HL-60/S4 (cell line): ENCODE data around the gene CD83.

Experiments used
- in situ Hi-C: fragments of 300-500 bp; cut with MboI; formaldehyde crosslinking; loops from 2 replicates; pipeline ENCODE4 v1.14.3; 2022; ENCODE audit warnings: low sequenced_read_pairs

Gene CD83

DNA sequence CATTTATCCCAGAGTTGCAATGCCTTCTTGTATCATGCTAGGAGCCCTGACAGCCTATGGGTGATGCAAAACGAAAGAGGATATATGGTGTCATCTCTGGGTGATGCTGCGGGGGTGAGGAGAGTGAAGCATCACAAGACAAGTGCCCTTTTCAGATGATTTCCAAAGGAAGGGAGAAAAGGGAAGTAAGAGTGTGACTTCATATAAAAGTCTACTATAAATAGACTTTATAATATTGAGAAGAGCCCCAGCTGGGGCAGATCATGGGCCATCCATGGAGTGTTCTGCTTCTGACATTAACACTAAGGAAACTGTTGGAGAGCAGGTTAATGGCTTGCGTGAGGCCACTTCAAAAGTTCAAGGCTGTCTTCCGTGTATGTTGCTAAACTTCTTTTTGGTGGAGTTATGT is 4.4 kb downstream of the CD83 start:
- in situ Hi-C loops, result no loop called here

DNA sequence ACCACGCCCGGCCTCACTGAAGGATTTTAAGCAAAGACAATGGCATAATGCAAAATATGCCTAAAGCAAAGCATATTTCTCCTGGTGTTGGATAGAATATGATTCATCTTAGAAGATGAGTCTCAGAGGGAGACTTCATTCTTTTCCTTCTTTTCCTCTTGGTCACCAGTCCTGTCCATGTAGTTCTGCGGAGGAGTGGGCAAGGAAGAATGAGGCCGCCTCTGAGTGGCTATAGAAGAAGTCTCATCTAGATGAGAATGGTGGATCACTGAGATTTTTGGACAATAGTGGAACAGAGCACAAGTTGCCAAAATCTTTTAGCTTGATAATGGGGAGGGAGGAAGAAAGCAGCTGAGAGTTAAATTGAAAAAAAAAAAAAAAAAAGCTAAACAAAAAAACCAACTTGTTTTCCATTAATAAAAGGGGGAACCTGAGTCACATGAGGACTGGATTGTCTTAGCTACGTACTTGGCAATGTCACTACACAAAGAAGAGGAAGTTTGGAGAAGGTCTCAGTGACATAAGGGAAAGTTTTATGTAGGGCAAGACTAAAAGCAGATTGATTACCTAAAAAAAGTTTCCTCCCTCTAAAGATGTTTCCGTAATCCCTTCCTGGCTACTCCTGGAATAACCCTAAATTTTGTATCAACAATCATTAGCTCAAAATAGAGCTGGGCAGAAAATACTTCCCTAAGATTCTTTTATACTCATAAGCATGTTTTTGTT is 6.0 kb downstream of the CD83 start:
- in situ Hi-C loops, result no loop called here

DNA sequence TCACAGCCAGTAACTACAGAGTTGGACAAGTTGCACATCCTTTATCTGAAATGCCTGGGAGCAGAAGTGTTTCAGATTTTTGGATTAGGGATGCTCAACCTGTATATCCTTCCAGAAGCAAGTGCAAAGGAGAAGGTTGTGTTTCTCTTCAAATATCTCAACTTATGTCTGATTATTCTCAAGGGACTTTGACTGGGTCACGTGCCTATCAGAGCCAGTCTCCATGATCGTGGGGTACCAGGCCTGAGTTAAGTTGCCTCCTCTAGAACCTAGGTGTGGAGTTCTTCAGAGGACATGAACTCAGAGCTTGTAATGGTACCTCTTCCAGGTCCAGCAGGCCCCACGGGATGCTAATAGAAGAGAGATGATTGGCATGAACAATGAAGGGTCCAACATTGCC is 7.8 kb downstream of the CD83 start:
- in situ Hi-C loops, result no loop called here

DNA sequence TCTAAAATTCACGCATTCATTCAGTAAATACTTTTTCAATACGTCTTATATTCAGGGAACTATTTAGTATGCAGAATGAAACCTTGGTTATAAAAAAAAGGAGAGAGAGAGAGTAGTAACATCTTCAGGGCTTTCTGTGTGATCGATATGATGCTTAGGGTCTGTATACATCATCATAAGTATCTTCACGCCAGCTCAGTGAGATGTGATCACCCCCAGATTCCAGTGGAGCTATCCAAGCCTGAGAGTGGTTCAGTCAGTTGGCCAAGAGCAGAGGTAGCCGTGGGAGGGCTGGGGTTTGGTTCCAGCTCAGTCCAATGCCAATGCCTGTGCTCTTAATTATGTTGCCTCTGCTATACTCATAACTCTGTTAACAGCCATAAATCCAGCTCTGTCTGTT is 8.6 kb downstream of the CD83 start:
- in situ Hi-C loops, result no loop called here

DNA sequence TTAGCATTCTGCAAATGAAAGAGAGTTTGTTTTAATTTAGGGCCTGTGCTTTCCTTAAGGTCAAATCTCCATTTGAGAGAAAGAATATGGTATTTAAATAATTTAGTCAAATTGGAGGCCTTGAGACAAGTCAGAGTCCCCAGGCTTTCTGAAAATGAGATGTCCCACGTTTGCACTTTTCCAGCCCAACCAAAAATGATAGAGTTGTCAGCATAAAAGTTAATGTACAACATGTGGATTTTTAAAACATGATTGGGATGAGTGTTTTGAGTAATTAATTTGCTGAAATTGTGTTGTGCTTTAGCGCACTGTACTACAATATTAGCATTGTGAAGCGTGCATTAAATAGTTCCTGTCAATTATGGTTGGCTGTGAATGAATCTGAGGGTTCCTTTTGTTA is 10.0 kb downstream of the CD83 start:
- in situ Hi-C loops, result no loop called here

DNA sequence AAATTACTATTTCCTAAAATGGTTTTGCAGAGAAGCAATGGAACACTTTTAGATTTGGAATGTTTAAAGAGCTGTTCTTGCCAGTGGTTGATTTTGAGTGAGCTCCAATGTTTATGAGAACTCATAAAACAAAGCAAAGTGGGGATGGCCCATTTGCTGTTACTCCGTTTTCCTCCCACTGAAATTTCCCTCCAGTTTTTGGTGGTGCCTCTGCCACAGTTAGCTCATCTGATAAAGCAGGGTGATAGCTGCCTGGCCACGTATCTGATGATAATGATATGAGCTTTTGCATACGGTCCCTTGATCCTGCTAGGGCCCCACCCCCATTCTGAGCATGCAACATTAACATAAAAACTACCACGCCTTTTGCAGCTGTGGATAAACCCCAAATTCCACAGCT is 10.4 kb downstream of the CD83 start:
- in situ Hi-C loops, result no loop called here

DNA sequence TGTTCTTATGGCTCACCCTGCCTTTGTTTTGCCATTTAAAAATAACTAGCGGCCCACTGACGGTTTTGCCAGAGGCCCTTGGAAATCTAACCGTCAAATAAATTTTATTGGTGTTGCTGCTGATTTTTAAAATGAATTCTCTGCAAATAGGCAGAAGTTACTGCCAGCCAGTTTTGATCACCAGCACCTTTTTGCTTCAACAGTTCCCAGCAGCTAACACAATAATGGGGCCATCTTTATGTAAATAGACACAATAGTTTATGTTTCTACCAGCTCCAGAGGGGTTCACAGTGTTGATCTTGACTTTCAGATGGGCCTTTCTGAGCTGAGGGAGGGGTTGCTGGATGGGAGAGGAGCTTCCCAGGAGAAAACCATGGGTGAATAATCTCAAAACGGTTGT is 11.2 kb downstream of the CD83 start:
- in situ Hi-C loops, result no loop called here

DNA sequence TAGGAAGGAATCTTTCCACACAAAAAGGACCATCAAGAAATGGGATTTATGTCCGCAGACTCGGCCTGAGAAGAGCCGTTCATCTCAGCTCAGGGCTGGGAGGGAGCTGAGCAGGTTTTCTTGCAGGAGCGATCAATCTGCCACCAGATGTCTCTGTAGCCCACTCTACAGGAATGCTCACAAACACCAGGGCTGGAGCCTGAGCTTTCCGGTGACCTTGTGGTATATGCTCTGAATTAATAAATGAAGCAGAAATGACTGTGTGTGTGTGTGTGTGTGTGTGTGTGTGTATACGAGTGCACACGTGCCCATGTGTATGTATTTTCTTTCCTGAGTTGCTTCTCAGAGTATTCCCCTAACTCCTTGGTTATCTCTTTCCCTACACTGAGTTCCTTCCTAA is 12.0 kb downstream of the CD83 start:
- in situ Hi-C loops, result no loop called here

DNA sequence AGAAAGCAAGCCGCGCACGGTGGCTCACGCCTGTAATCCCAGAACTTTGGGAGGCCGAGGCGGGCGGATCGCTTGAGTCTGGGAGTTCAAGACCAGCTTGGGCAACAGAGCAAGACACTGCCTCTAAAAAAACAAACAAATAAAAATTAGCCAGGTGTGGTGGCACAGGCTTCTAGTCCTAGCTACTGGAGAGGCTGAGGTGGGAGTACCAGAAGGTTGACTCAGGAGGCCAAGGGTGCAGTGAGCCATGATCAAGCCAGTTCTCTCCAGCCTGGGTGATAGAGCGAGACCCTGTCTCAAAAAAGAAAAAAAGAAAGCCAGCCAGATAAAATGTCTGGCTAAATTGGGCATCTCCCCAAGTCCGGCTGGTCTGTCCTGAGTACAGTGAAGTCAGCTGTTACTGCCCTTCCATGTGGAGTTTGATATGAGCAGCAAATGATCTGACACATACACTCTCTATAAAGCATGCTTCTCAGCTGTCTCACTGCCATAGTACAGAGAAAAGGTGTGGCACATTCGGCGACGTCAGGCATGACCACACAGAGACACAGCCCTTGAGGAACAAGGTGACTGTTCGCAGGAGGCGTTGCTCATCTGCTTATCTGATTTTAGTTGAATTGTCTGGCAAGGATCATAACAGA is 13.0 kb downstream of the CD83 start:
- in situ Hi-C loops, result no loop called here

DNA sequence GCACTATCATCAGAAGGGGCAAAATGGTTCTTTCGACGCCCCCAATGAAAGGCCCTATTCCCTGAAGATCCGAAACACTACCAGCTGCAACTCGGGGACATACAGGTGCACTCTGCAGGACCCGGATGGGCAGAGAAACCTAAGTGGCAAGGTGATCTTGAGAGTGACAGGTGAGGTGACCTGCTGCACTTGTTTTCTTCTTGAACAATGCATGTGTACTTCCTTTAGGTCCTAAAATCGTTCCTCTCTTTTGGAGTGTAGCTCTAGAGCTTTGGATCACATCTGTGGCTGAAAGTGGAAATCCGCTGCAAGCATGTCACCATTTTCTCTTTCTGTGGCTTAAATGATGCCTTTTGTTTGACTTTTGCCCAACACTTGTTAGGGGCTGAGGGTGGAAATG is 14.0 kb downstream of the CD83 start:
- in situ Hi-C loops, result no loop called here

DNA sequence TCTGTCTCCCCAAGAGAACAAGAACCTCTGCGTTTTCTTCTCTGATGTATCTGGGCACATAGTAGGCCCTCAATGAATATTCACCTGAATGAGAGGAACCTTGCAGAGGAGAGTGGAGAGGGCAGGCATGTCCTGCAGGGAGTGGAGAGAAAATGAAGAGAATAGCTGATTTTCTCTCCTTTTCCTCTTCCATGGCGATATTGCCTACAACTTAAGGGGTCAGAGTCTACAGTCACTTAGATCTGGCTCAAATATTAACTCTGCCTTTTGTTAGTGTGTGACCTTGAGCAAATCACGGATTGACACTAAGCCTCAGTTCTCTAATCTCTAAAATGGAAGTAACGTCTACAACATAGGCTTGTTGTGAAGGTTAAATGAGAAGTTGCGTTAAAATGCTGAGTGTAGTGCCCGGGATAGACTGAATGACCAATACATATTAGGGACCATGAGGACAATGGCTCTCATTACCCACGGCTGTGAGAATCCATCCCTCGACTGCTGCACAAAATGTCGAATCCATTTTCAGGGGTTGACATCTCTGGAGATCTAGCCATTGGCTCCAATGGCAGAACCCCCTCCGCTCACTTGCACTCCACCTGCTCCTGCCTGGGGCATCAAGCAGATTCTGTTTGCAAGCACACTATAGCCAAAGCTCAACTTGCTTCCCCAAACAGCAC is 14.8 kb downstream of the CD83 start:
- in situ Hi-C loops, result no loop called here

DNA sequence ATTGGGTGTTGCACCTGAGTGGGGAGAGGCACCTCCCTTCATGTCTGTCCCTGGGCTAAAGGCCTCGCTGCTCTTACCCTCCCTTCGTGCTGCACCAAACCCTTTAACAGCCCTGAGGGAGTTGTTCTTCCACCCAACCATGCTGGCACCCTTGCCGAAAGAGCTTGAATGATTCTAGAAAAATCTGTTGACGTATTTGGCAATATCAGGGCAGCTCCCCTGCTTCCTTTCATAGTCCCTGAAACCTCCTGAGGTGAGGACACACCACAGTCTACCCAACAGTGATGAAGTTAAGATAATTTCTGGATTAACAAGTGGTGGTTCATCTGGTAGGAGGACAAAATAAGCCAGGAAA is 15.3 kb downstream of the CD83 start:
- in situ Hi-C loops, result no loop called here

DNA sequence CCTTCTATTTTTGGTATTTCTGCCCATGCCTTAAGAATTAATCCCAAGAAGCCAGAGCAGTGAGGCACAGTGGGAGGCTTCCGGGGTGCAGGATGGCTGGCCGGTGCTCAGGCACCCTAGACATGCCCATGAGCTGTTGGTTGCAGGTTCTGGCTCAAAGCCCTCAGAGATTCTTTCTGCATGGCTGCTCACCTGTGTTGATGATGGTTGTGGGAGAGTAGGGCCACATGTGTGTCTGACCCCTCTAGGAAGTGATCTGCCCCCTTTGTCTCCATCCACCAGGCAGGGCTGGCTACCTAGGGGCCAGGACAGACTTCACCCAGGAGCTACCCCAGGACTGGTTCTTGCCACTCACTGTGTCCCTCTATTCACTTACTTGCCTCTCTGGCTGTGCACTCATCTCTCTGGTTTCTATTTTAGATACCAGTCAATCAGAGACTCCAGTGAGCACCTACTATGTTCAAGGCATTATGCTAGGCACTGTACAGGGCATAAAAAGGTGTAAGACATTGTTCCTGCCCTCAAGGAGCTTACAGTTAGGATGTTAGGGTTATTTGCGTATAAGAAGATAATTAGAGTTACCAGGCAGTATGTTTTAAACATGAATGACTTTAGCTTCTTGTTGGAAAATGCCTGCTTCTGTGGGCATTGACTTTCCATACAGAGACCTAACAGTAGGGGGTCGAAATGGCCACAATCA is 16.8 kb downstream of the CD83 start:
- in situ Hi-C loops, result no loop called here

DNA sequence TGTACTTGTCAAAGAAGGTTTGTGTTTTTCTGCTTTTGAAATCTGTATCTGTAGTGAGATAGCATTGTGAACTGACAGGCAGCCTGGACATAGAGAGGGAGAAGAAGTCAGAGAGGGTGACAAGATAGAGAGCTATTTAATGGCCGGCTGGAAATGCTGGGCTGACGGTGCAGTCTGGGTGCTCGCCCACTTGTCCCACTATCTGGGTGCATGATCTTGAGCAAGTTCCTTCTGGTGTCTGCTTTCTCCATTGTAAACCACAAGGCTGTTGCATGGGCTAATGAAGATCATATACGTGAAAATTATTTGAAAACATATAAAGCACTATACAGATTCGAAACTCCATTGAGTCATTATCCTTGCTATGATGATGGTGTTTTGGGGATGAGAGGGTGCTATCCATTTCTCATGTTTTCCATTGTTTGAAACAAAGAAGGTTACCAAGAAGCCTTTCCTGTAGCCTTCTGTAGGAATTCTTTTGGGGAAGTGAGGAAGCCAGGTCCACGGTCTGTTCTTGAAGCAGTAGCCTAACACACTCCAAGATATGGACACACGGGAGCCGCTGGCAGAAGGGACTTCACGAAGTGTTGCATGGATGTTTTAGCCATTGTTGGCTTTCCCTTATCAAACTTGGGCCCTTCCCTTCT is 18.4 kb downstream of the CD83 start:
- in situ Hi-C loops, result no loop called here

DNA sequence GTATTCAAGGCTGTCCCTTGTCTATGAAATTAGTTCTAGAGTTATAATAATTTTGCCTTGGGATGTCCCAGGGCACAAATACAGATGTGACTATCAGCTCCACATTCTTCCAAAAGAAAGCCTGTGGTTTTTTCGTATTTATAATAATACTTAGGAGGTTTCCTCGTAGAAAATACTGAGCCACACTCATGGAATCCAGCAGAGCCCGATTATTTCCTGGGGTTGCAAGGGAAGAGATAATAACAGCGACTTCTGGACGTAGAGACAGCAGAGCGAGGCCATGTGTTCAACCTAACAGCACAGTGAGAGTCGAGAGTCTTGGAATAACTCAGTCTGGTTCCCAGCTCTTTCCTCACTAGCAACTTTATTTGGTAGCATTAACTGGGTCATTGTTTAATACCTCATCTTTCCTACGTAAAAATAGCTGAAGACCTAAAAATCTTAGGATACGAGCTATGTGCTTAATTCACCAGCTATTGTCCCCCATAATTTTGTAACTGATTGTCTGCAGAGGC is 21.2 kb downstream of the CD83 start:
- in situ Hi-C loops, result no loop called here

DNA sequence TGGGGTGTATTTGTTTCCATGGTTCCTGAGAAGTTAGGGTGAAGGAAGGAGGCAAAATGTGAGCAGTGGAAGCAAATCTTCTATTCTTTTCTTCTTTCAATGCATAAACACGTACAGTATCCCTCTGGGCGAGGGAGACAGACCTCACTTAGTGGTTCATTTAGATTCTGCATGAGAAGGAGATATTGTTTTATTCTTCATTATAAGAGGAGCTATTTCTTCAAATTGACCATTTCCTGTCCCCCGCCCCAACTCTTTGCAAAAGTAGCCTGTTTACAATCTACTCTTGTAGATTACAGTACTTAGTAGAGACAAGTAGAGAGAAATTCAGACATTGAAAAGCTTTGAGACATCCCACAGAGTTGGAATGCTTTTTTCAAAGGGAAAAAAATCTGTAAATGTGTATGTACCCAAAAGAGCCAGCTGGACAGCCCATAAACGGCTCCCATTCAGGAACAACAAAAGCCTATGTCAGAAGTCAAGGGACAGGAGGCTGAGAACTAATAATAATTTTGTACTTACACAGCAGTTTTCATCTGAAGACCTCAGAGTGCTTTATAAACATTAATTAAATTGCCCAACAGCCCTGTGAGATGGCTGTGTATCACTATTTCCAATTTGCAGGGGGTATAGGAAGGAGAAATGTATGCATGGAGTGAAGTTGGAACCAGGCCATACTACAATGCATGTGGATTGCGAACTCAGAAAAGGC is 23.9 kb downstream of the CD83 start:
- in situ Hi-C loops, result no loop called here

DNA sequence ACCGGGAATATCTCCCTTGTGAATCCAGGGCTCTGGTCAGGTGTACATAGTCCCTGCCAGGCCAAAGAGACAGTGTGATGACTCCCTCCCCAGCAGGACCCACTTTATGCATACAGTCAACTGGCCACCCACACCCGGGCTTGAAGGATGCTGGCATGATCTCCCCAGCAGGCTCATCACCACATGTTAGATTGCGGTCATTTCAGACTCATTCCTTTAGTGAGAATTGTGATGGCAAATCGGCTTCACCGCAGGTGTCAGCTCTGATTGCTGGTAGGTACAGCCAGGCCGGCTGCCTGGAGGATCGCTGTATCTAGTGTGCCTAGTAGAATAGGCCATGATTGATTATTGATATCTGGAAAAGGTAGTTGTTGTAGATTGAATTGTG is 24.5 kb downstream of the CD83 start:
- in situ Hi-C loops, result no loop called here

DNA sequence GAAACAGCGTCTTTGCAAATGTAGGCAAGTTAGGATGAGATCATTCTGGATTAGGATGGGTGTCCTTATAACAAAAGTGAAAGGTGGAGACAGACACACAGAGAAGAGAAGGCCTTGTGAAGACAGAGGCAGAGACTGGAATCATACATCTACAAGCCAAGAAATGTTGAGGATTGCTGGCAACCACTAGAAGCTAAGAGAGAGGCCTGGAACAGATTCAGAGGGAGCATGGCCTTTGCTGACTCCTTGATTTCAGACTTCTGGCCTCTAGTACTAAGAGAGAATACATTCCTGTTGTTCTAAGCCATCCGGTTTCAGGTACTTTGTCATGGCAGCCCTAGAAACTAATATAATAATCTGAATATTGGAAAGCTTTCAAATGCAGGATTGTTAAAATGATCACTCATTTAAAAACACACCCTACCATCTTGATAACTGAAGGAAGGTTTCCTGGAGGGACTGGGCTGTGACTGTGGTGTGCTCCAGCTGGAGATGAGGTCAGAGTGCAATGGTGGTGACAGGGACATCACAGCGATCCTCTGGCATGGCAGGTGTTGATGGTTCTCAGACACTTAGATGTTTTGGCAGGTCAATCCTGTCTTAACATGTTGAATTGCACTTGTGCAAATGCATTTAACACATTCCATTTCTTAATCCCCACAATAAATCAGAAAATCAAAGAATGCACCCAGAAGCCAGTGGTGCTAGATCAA is 25.1 kb downstream of the CD83 start:
- in situ Hi-C loops, result no loop called here

DNA sequence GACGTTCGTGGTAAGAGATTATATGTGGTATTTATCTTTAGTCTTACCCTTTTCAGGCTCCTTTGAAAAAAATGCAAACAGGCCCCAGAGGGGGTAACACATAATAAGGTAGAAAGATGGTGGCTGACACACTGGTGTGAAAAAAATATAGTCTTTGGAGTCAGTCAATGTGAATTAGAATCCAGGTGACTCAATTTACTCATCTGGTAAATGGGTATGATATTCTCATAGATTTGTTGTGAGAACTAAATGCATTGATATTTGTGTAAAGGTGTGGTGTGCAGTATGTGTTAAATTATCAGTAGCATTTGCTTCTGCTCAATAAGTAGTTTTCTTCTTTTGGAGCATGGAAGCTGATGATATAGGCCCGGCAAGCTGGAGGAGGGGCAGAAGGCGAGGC is 25.7 kb downstream of the CD83 start:
- in situ Hi-C loops, result no loop called here

DNA sequence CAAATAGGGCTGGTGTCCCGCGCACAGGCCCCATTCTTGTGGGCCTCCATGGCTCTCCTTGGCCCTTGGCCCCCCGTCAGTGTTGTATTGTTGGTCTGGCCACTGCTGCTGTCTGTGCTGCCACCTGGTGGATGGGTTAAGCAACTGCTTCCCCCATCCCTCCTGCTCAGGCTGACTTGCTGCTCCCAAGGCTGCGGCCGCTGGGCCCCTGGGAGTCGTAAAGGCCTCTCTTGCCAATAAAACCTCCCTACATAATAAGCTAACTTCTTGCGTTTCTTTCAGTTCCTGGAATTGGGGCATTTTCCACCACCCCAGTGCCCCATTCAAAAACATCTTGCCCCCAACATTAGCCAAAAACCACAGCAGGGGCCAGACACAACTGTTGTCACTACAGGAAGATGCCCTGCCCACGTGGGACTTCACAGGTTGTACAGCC is 27.1 kb downstream of the CD83 start:
- in situ Hi-C loops, result no loop called here
